ENCODE data around the gene LMBR1L. TPM values are rescaled to one million over a fixed set of nuclear protein-coding genes. Genes with fewer than 3 reads are reported as not detected.
A peak's percentile ranks its signal among the peaks of the same experiment; 100 is the strongest.

The LMBR1L gene
- polyA plus RNA-seq, 3 donors, result 22.0 to 104 (median 25.9) TPM

DNA sequence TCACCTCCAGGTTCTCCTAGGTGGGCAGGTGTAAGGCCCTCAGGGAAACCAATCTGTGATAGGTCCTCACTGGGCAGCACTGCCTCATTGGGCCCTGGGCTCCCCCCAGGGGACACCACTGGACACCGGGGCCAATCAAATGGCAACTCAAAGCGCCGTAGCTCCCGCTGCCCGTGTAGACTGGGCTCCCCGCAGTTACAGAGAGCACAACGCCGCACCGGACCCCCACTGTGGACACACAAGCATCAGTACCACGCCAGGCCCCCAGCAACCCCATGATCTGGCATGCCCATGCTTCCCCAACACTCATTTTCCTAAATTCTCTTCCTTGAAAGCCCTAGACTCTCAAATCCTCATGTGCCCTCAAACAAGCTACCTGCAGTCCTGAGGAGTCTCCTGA, 56.1 kb downstream of the LMBR1L start:
- Mint-ChIP-seq H3K4me1 (peaks cover 49% of the 10 kb centered on the region), H3K27me3 (ENCODE audit: low read depth in 3 of 3) (peaks cover 0 to 3% (median 0%) of the 10 kb centered on the region in 3 donors), H3K9me3 (no peaks in the 10 kb centered on the region), H3K4me3 (no peak overlapping the region), H3K27ac (peak overlapping the region in 2 of 7 donors; percentile 30 to 54), H3K36me3 (peaks cover 56 to 68% of the 10 kb centered on the region in 2 donors)
- Histone ChIP-seq H3K4me1 (ENCODE audit: control insufficient read depth in 1 of 2, insufficient read depth in 2 of 2, low read length in 2 of 2) (peaks cover 38 to 41% of the 10 kb centered on the region in 2 donors), H3K4me3 (replicated peaks in 1 of 3; ENCODE audit: low read depth in 2 of 3, low read length in 3 of 3) (no peak overlapping the region), H3K4me2 (replicated peaks; ENCODE audit: extremely low read depth, low read length, poor library complexity, severe bottlenecking) (no peak overlapping the region), H2AFZ (ENCODE audit: insufficient read depth, low read depth, low read length, poor library complexity, severe bottlenecking) (no peak overlapping the region), H3K9me3 (replicated peaks in 1 of 2; ENCODE audit: control insufficient read depth in 1 of 2, insufficient read depth in 1 of 2, low read length in 2 of 2) (no peaks in the 10 kb centered on the region), H3K79me2 (ENCODE audit: insufficient read depth, low read length) (peaks cover 92% of the 10 kb centered on the region), H4K20me1 (ENCODE audit: insufficient read depth, low read length) (peaks cover 94% of the 10 kb centered on the region), H3K27ac (ENCODE audit: low read depth in 1 of 2, low read length in 2 of 2) (no peak overlapping the region), H3K36me3 (replicated peaks in 1 of 2; ENCODE audit: control insufficient read depth in 1 of 2, insufficient read depth in 2 of 2, low read length in 2 of 2) (peaks cover 55 to 59% of the 10 kb centered on the region in 2 donors), H3K27me3 (ENCODE audit: control insufficient read depth in 2 of 2, insufficient read depth in 2 of 2, low read length in 2 of 2) (no peaks in the 10 kb centered on the region), H3K9ac (ENCODE audit: insufficient read depth, low read length, poor library complexity, severe bottlenecking) (no peak overlapping the region)
- TF ChIP-seq, protein P1, sequence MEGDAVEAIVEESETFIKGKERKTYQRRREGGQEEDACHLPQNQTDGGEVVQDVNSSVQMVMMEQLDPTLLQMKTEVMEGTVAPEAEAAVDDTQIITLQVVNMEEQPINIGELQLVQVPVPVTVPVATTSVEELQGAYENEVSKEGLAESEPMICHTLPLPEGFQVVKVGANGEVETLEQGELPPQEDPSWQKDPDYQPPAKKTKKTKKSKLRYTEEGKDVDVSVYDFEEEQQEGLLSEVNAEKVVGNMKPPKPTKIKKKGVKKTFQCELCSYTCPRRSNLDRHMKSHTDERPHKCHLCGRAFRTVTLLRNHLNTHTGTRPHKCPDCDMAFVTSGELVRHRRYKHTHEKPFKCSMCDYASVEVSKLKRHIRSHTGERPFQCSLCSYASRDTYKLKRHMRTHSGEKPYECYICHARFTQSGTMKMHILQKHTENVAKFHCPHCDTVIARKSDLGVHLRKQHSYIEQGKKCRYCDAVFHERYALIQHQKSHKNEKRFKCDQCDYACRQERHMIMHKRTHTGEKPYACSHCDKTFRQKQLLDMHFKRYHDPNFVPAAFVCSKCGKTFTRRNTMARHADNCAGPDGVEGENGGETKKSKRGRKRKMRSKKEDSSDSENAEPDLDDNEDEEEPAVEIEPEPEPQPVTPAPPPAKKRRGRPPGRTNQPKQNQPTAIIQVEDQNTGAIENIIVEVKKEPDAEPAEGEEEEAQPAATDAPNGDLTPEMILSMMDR (IDR thresholded peaks at IDR 0.05), result no peak
- DNase-seq, result no peak
- WGBS (ENCODE audit: insufficient coverage), result 97% methylated on average over 10 of the region's 10 CpGs
- intact Hi-C loops (cut with micrococcal nuclease), result no loop called here

DNA sequence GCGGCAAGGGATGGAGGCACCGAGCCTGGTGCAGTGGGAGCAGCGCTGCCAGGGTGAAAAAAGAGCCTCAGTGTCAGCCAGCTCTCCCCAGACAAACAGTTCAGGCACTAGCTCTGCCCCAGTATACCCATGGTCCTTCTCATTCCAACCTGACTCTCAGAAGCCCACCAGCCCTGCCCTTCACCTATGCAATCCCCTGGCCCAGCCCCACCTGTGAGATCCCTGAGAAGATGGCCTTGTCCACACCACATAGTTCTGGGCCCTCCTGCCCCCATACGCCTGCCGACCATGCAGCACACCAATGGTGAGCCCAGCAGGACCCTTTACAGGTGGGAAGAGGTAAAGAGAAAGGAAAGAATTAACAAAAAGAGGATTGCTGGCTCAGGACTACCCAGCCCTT, 56.6 kb downstream of the LMBR1L start:
- Mint-ChIP-seq H3K4me3 (no peak overlapping the region), H3K27me3 (ENCODE audit: low read depth in 3 of 3) (peaks cover 0 to 3% (median 0%) of the 10 kb centered on the region in 3 donors), H3K9me3 (no peaks in the 10 kb centered on the region), H3K4me1 (peaks cover 45% of the 10 kb centered on the region), H3K27ac (peak overlapping the region in 1 of 7 donors; percentile 50), H3K36me3 (peaks cover 60 to 72% of the 10 kb centered on the region in 2 donors)
- Histone ChIP-seq H3K4me1 (ENCODE audit: control insufficient read depth in 1 of 2, insufficient read depth in 2 of 2, low read length in 2 of 2) (peaks cover 38 to 39% of the 10 kb centered on the region in 2 donors), H3K9me3 (replicated peaks in 1 of 2; ENCODE audit: control insufficient read depth in 1 of 2, insufficient read depth in 1 of 2, low read length in 2 of 2) (no peaks in the 10 kb centered on the region), H2AFZ (ENCODE audit: insufficient read depth, low read depth, low read length, poor library complexity, severe bottlenecking) (no peak overlapping the region), H3K27ac (ENCODE audit: low read depth in 1 of 2, low read length in 2 of 2) (no peak overlapping the region), H3K9ac (ENCODE audit: insufficient read depth, low read length, poor library complexity, severe bottlenecking) (no peak overlapping the region), H3K79me2 (ENCODE audit: insufficient read depth, low read length) (peaks cover 88% of the 10 kb centered on the region), H3K4me3 (replicated peaks in 1 of 3; ENCODE audit: low read depth in 2 of 3, low read length in 3 of 3) (no peak overlapping the region), H3K4me2 (replicated peaks; ENCODE audit: extremely low read depth, low read length, poor library complexity, severe bottlenecking) (no peak overlapping the region), H4K20me1 (ENCODE audit: insufficient read depth, low read length) (peaks cover 97% of the 10 kb centered on the region), H3K36me3 (replicated peaks in 1 of 2; ENCODE audit: control insufficient read depth in 1 of 2, insufficient read depth in 2 of 2, low read length in 2 of 2) (peaks cover 59 to 63% of the 10 kb centered on the region in 2 donors), H3K27me3 (ENCODE audit: control insufficient read depth in 2 of 2, insufficient read depth in 2 of 2, low read length in 2 of 2) (no peaks in the 10 kb centered on the region)
- WGBS (ENCODE audit: insufficient coverage), result 88% methylated on average over 3 of the region's 5 CpGs
- TF ChIP-seq, protein P1 (IDR thresholded peaks at IDR 0.05), result no peak
- intact Hi-C loops (cut with micrococcal nuclease), result no loop called here
- no peak for DNase-seq
